Measurements from ENCODE around the gene SHCBP1L.

- TF ChIP-seq CTCF (IDR thresholded peaks at IDR 0.05; ENCODE audit: low read depth, low read length) (no peak), MAX (IDR thresholded peaks at IDR 0.05; ENCODE audit: low read depth, low read length) (no peak), POLR2A (IDR thresholded peaks at IDR 0.05; ENCODE audit: extremely low read depth, insufficient read length) (no peak), MYC (IDR thresholded peaks at IDR 0.05; ENCODE audit: low read depth, low read length) (no peak)
These were observed 45.5 kb upstream of the SHCBP1L start for GRCh38 chr1:182998482-182998881.

Data from NB4 (cell line).